ENCODE measurements around the gene FBXO17. TPM values are rescaled to one million over a fixed set of nuclear protein-coding genes. Genes with fewer than 3 reads are reported as not detected.

Gene FBXO17
- total RNA-seq, 4 donors from 2014 or later = 3.9 to 18.3 (median 8.8) TPM

- WGBS, 2 donors = 75 to 86% methylated on average over 3 of the region's 3 CpGs
Observed at GRCh38 chr19:38951187-38951586, 24.4 kb downstream of the FBXO17 start.

DNA sequence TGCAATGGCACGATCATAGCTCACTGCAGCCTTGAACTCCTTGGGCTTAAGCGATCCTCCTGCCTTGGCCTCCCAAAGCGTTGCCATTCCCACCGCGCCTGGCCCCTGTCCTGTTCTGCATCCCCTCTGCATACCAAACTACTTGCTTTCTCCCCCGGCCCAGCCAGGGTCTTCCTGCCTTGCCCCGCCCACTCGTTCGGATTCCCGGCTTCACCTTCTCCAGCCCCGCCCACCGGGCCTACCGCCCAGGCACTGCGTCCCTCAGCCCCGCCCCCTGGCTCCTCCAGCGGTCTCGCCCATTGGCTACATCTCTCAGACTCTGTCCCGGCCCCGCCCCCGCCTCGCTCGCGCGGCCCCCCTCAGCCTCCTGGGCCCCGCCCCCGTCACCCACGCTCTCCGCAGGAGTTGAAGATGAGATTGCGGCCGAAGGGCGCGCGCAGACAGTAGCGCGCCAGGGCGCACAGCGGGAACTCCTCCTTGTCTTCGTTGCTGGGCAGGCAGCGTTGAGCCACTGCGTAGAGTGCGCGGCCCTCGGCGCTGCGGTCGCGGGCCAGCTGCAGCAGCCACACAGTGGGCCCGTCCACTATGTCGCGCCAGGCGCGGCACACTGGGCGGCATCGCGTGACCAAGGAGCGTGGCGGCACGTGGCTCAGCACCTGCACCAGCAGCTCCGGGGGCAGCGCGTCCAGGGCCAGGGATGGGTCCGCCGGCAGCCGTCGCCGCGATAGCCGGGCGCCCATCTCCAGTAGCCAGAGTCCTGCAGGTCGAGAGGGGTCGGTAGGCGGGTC, 25.8 kb downstream of the FBXO17 start:
- H3K9me3 ChIP-seq = no peaks in the 10 kb centered on the region
- no peaks in the 10 kb centered on the region for H3K27me3 ChIP-seq
- 12 to 16% methylated on average over 31 to 38 of the region's 72 CpGs for WGBS, 2 donors
- peak overlapping the region; percentile 17 to 64 (median 40) for H3K4me3 ChIP-seq
- DNase-seq = no peak
- no peak for TF ChIP-seq POLR2A (IDR thresholded peaks at IDR 0.05)
- TF ChIP-seq, protein P1, sequence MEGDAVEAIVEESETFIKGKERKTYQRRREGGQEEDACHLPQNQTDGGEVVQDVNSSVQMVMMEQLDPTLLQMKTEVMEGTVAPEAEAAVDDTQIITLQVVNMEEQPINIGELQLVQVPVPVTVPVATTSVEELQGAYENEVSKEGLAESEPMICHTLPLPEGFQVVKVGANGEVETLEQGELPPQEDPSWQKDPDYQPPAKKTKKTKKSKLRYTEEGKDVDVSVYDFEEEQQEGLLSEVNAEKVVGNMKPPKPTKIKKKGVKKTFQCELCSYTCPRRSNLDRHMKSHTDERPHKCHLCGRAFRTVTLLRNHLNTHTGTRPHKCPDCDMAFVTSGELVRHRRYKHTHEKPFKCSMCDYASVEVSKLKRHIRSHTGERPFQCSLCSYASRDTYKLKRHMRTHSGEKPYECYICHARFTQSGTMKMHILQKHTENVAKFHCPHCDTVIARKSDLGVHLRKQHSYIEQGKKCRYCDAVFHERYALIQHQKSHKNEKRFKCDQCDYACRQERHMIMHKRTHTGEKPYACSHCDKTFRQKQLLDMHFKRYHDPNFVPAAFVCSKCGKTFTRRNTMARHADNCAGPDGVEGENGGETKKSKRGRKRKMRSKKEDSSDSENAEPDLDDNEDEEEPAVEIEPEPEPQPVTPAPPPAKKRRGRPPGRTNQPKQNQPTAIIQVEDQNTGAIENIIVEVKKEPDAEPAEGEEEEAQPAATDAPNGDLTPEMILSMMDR (IDR thresholded peaks at IDR 0.05) = no peak
- peaks cover 6 to 14% (median 10%) of the 10 kb centered on the region in 3 donors for H3K4me1 ChIP-seq
- peaks cover 0 to 13% (median 0%) of the 10 kb centered on the region in 3 donors for H3K36me3 ChIP-seq
- no peak overlapping the region for H3K27ac ChIP-seq
- intact Hi-C loops (cut with DNase I) = no loop called here

More at GRCh38 chr19:38951187-38951586, 24.4 kb downstream of the FBXO17 start:
- Histone ChIP-seq H3K4me1 (peaks cover 6 to 14% (median 10%) of the 10 kb centered on the region in 3 donors), H3K36me3 (peaks cover 0 to 8% (median 0%) of the 10 kb centered on the region in 3 donors), H3K9me3 (no peaks in the 10 kb centered on the region), H3K4me3 (no peak overlapping the region), H3K27ac (no peak overlapping the region), H3K27me3 (no peaks in the 10 kb centered on the region)
- intact Hi-C loops (cut with DNase I) = no loop called here
- DNase-seq = no peak
- no peak for TF ChIP-seq POLR2A (IDR thresholded peaks at IDR 0.05)
- TF ChIP-seq, protein P1 (IDR thresholded peaks at IDR 0.05) = no peak

- DNase-seq = no peak
- H3K9me3 ChIP-seq = no peaks in the 10 kb centered on the region
- intact Hi-C loops (cut with DNase I) = no loop called here
- TF ChIP-seq POLR2A (IDR thresholded peaks at IDR 0.05) = no peak
- TF ChIP-seq, protein P1 (IDR thresholded peaks at IDR 0.05) = no peak
- H3K4me3 ChIP-seq = no peak overlapping the region
- 79 to 86% methylated on average over 6 to 8 of the region's 11 CpGs for WGBS, 2 donors
- H3K4me1 ChIP-seq = peaks cover 6 to 14% (median 10%) of the 10 kb centered on the region in 3 donors
- no peak overlapping the region for H3K27ac ChIP-seq
- H3K27me3 ChIP-seq = no peaks in the 10 kb centered on the region
- H3K36me3 ChIP-seq = peaks cover 0 to 13% (median 0%) of the 10 kb centered on the region in 3 donors
Observed at GRCh38 chr19:38946229-38947010, 29.1 kb downstream of the FBXO17 start.

DNA sequence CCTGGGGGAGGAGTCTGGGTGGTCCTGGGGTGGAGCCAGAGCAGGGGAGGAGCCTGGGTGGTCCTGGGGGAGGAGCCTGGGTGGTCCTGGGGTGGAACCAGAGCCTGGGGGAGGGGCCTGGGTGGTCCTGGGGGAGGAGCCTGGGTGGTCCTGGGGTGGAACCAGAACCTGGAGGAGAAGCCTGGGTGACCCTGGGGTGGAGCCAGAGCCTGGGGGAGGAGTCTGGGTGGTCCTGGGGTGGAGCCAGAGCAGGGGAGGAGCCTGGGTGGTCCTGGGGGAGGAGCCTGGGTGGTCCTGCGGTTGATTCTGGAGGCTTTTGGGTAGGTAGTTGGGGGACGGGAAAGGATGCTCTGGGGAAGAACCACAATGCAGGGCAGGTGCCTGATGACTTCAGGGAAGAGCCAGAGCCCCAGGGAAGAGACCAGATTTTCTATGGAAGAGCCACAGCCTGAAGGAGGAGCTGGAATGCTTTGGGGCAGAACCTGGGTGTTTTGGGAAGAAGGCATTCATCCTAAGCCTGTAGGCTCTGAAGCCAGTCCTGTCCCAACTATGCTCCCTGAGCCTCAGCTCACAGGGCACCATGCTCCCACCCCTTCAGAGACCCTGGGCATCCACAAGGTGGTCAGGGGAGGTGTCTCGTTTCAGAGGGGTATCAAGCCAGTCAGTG, 29.8 kb downstream of the FBXO17 start:
- peaks cover 6 to 14% (median 10%) of the 10 kb centered on the region in 3 donors for H3K4me1 ChIP-seq
- peaks cover 0 to 13% (median 0%) of the 10 kb centered on the region in 3 donors for H3K36me3 ChIP-seq
- H3K9me3 ChIP-seq = no peaks in the 10 kb centered on the region
- TF ChIP-seq POLR2A (IDR thresholded peaks at IDR 0.05) = no peak
- TF ChIP-seq, protein P1 (IDR thresholded peaks at IDR 0.05) = no peak
- no peak overlapping the region for H3K27ac ChIP-seq
- WGBS, 2 donors = 87 to 100% methylated on average over 2 to 3 of the region's 3 CpGs
- H3K4me3 ChIP-seq = no peak overlapping the region
- no peak for DNase-seq
- intact Hi-C loops (cut with DNase I) = no loop called here
- no peaks in the 10 kb centered on the region for H3K27me3 ChIP-seq

All from esophagus squamous epithelium (tissue), 5 donors.